ENCODE data around the gene PAM16. TPM values are rescaled to one million over a fixed set of nuclear protein-coding genes. Genes with fewer than 3 reads are reported as not detected.

The PAM16 gene
- total and polyA plus RNA-seq, 9 of the 15 experiments (the other 6 are each of a cell fraction or from before 2014, with no cell fraction given), result 38.7 to 273 (median 79.3) TPM

DNA sequence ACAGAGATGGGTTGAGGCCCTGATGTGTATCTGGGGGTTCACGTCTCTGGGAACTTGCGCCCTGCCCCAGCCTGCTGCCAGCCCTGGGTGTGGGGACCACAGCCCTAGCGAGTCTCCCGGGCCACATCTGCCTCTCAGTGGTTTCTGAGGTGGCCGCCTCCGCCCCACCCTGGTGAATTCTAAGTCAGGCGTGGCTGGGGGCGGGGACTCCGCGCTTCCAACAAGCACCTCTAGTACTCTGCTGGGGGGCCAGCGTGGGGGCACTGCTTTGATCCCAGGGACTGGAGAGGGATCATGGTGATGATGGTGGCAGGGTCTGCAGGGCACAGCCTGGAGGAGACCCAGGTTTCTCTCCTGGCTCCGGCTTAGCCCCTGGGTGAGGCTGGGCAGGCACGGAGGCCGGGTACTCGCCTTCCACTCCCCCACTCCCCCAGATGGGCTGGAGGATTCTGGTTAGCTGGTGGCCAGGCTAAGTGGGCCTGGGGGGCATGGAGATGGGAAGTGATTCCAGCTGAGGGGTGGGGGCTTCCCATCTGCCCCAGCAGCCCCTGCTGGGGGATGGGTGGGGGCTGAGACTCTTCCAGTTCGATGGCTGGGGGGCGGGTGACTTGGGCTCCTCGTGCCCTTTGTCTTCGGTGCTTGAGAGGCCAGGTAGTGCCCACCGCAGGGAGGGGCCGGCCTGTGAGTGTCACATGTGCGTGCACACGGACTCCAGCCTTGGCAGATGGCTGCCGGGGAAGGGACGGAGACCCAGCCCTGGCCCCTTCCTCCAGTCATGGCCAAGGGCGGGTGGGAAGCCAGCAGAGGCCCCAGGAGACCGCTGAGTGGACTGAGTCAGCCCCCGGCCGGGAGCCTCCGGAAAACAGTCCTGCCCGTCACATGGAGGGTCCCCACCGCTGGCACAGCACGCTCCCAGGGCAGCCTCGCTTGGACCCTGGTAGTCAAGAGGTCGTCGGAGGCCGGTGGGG is 31.4 kb downstream of the PAM16 start (continued):
- peak in 1 of 2 experiments; percentile 33; a peak in 1 of 4 replicates for TF ChIP-seq TEAD1 (CRISPR knock-in tag; IDR thresholded peaks at IDR 0.05)

DNA sequence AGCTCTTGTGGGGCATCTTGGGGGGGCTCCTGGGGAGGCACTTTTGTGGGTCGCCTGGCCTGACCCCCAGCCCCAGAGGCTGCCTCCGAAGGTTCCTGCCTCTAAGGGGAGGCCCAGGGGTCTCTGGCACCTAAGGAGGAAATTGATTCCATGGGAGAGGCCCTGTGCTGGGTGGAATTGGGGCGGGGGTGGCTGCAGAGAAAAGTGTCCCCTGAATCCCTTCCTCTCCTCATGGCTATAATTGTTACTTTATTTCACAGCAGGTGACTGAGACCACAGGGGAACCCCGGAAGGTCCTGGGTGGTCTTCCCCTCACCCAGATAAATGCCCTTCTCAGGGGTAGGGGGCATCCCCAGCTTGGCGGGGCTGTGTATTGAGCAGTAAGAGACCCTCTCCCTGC is 32.2 kb downstream of the PAM16 start:
- intact Hi-C loops (cut with micrococcal nuclease), result no loop called here
- no peaks in the 10 kb centered on the region for H3K36me3 ChIP-seq (ENCODE audit: control insufficient read depth, insufficient read depth, low read length)
- H3K27ac ChIP-seq (ENCODE audit: extremely low read depth, low read depth, low read length), result no peak overlapping the region
- peaks cover 19% of the 10 kb centered on the region for H3K79me2 ChIP-seq (ENCODE audit: control insufficient read depth, insufficient read depth, low read length)
- in situ Hi-C loops (cut with MboI), result no loop called here
- no peak overlapping the region for H3K4me2 ChIP-seq (ENCODE audit: insufficient read depth, low read length)
- no TSS peak for BruUV-seq (replicated peaks)
- CTCF ChIA-PET (ENCODE audit: low intra/inter-chr PET ratio), result no interaction called here
- no peaks in the 10 kb centered on the region for H3K9me1 ChIP-seq (ENCODE audit: control insufficient read depth, insufficient read depth, low read length)
- H3K9me3 ChIP-seq (replicated peaks; ENCODE audit: control insufficient read depth, insufficient read depth, low read depth, low read length), result no peaks in the 10 kb centered on the region
- no peak for ATAC-seq
- FAIRE-seq, result no peak
- no peak overlapping the region for H2AFZ ChIP-seq (ENCODE audit: low read depth, low read length)
- peaks cover 4% of the 10 kb centered on the region for H4K20me1 ChIP-seq (replicated peaks; ENCODE audit: control insufficient read depth, insufficient read depth, low read length)
- no peak for DNase-seq (ENCODE audit: extremely low read depth in 1 of 4, low spot score in 3 of 4)
- peaks cover 3 to 81% of the 10 kb centered on the region in 2 experiments; a peak in 4 of 5 replicates for H3K4me1 ChIP-seq (replicated peaks in 1 of 2; ENCODE audit: control insufficient read depth in 2 of 2, insufficient read depth in 2 of 2, low read length in 2 of 2)
- no peak overlapping the region for H3K4me3 ChIP-seq
- 0 out of 4 replicates have a peak overlapping the region, but pooled peaks of 1 of the 2 experiments have one; percentile 40 for H3K9ac ChIP-seq (ENCODE audit: insufficient read depth in 1 of 2, low read depth in 2 of 2, low read length in 2 of 2)
- POLR2A ChIA-PET, result interaction anchor here (0.7 kb wide), 1 partner anchor 10 kb away, joined by 3 read pairs; no protein-coding TSS in a partner anchor
- H3K27me3 ChIP-seq (ENCODE audit: control insufficient read depth in 2 of 2, insufficient read depth in 2 of 2, low read length in 2 of 2), result no peaks in the 10 kb centered on the region
- WGBS (ENCODE audit: insufficient coverage, low coverage, missing lambda C conversion rate), result 47% methylated on average over 5 of the region's 5 CpGs
- TF ChIP-seq RAD51 (IDR thresholded peaks at IDR 0.05; ENCODE audit: borderline replicate concordance, low read depth) (no peak), RBM34 (IDR thresholded peaks at IDR 0.05; ENCODE audit: borderline replicate concordance, insufficient read depth, low read length) (no peak), ZNF707 (CRISPR knock-in tag; conservative IDR thresholded peaks at IDR 0.05) (no peak), MXD1 (CRISPR knock-in tag; IDR thresholded peaks at IDR 0.05; ENCODE audit: borderline replicate concordance, poor library complexity, severe bottlenecking) (no peak), SPI1 (IDR thresholded peaks at IDR 0.05; ENCODE audit: borderline replicate concordance, low read depth, low read length) (no peak), TEAD4 (IDR thresholded peaks at IDR 0.05; ENCODE audit: low read length) (no peak), TEAD4 (CRISPR knock-in tag; IDR thresholded peaks at IDR 0.05; ENCODE audit: borderline replicate concordance) (no peak), HDAC1 (IDR thresholded peaks at IDR 0.05) (no peak), SUPT5H (IDR thresholded peaks at IDR 0.05) (no peak), ZNF143 (CRISPR knock-in tag; IDR thresholded peaks at IDR 0.05) (no peak), ZNF174 (CRISPR knock-in tag; IDR thresholded peaks at IDR 0.05) (no peak), NFXL1 (CRISPR knock-in tag; IDR thresholded peaks at IDR 0.05) (no peak), ZNF717 (CRISPR knock-in tag; IDR thresholded peaks at IDR 0.05) (no peak), NELFE (IDR thresholded peaks at IDR 0.05; ENCODE audit: insufficient read depth, insufficient read length) (no peak)
- TF ChIP-seq, protein P1, sequence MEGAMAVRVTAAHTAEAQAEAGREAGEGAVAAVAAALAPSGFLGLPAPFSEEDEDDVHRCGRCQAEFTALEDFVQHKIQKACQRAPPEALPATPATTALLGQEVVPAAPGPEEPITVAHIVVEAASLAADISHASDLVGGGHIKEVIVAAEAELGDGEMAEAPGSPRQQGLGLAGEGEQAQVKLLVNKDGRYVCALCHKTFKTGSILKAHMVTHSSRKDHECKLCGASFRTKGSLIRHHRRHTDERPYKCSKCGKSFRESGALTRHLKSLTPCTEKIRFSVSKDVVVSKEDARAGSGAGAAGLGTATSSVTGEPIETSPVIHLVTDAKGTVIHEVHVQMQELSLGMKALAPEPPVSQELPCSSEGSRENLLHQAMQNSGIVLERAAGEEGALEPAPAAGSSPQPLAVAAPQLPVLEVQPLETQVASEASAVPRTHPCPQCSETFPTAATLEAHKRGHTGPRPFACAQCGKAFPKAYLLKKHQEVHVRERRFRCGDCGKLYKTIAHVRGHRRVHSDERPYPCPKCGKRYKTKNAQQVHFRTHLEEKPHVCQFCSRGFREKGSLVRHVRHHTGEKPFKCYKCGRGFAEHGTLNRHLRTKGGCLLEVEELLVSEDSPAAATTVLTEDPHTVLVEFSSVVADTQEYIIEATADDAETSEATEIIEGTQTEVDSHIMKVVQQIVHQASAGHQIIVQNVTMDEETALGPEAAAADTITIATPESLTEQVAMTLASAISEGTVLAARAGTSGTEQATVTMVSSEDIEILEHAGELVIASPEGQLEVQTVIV (CRISPR knock-in tag; IDR thresholded peaks at IDR 0.05; ENCODE audit: borderline replicate concordance), result no peak

Measured in K562 (cell line).